Measurements from ENCODE around the gene DNAJC16. TPM values are rescaled to one million over a fixed set of nuclear protein-coding genes. Genes with fewer than 3 reads are reported as not detected.
A peak's percentile ranks its signal among the peaks of the same experiment; 100 is the strongest.

DNAJC16 gene
- total RNA-seq, 4 donors from 2014 or later, result 10.0 to 20.9 (median 14.2) TPM

DNA sequence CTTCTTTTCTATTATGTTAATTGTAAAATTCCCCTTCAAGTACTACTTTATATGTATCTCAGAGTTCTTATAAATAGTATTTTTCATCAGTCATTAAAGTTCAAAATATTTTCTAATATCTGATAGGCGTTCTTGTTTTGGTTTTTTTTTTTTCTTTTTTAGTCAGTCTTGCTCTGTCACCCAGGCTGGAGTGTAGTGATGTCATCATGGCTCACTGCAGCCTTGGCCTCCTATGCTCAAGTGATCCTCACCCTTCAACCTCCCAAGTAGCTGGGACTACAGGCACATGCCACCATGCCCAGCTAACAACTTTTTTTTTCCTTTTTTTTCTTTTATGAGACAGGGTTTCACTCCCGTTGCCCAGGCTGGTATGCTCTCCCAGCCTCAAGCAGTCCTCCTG is 30.9 kb downstream of the DNAJC16 start:
- no peak overlapping the region for H3K4me3 ChIP-seq
- no peaks in the 10 kb centered on the region for H3K27me3 ChIP-seq
- peaks cover 0 to 50% (median 13%) of the 10 kb centered on the region in 3 donors for H3K36me3 ChIP-seq
- DNase-seq, result no peak
- 83 to 85% methylated on average over 2 of the region's 2 CpGs for WGBS, 2 donors
- H3K9me3 ChIP-seq, result no peaks in the 10 kb centered on the region
- no peak for TF ChIP-seq POLR2A (IDR thresholded peaks at IDR 0.05)
- TF ChIP-seq, protein P1, sequence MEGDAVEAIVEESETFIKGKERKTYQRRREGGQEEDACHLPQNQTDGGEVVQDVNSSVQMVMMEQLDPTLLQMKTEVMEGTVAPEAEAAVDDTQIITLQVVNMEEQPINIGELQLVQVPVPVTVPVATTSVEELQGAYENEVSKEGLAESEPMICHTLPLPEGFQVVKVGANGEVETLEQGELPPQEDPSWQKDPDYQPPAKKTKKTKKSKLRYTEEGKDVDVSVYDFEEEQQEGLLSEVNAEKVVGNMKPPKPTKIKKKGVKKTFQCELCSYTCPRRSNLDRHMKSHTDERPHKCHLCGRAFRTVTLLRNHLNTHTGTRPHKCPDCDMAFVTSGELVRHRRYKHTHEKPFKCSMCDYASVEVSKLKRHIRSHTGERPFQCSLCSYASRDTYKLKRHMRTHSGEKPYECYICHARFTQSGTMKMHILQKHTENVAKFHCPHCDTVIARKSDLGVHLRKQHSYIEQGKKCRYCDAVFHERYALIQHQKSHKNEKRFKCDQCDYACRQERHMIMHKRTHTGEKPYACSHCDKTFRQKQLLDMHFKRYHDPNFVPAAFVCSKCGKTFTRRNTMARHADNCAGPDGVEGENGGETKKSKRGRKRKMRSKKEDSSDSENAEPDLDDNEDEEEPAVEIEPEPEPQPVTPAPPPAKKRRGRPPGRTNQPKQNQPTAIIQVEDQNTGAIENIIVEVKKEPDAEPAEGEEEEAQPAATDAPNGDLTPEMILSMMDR (IDR thresholded peaks at IDR 0.05), result no peak
- peak overlapping the region in 1 of 4 donors; percentile 79 for H3K27ac ChIP-seq
- peaks cover 0 to 25% (median 0%) of the 10 kb centered on the region in 3 donors for H3K4me1 ChIP-seq
- intact Hi-C loops (cut with DNase I), result no loop called here

DNA sequence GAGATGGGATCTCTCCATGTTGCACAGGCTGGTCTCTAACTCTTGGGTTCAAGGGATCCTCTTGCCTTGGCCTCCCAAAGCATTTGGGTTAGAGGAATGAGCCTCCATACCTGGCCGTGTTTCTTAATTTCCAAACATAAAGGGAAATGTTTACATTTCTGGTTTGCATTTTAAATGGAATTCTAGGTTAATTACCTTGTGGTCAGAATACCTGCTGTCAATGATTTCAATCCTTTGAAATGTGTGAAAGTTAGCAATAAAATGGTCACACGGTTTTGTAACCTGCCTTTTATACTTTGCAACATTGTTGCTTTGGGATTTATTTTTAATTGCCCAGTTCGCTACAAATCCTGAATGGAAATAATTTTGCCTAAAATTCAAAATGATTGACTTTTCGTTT is 31.9 kb downstream of the DNAJC16 start:
- Histone ChIP-seq H3K27me3 (no peaks in the 10 kb centered on the region), H3K4me3 (no peak overlapping the region), H3K36me3 (peaks cover 0 to 59% (median 15%) of the 10 kb centered on the region in 3 donors), H3K9me3 (no peaks in the 10 kb centered on the region), H3K27ac (peak overlapping the region in 3 of 4 donors; percentile 71 to 87 (median 79)), H3K4me1 (peaks cover 0 to 25% (median 0%) of the 10 kb centered on the region in 3 donors)
- WGBS, 2 donors, result 82 to 86% methylated on average over 4 of the region's 4 CpGs
- intact Hi-C loops (cut with DNase I), result no loop called here
- DNase-seq, result no peak
- TF ChIP-seq POLR2A (IDR thresholded peaks at IDR 0.05), result no peak
- TF ChIP-seq, protein P1 (IDR thresholded peaks at IDR 0.05), result no peak

DNA sequence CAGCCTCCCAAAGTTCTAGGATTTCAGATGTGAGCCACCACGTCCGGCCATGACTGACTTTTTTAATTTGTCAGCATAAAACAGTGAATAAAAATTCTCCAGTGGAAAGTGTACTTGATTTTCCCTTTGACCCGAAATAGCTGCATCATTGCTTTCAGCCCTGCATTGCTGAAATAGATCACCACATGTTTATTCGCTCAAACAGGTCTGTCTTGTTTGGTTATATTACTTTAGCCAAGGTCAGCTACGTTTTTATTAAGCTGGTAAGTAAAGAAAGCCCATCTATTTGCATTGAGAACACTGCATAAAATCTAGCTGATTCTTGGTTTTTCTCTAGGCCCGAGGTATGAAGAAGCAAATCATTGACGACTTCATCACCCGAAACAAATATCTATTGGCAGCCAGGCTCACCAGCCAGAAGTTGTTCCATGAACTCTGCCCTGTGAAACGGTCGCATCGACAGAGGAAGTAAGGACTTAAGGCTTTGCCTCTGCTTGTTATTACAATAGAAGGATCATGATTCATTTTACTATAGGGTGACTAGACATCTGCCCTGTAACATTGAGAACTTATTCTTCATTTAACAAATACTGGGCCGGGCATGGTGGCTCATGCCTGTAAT is 32.7 kb downstream of the DNAJC16 start:
- DNase-seq, result no peak
- peaks cover 0 to 67% (median 20%) of the 10 kb centered on the region in 3 donors for H3K36me3 ChIP-seq
- intact Hi-C loops (cut with DNase I), result no loop called here
- H3K27ac ChIP-seq, result peak overlapping the region; percentile 40 to 87 (median 75)
- H3K9me3 ChIP-seq, result no peaks in the 10 kb centered on the region
- TF ChIP-seq, protein P1 (IDR thresholded peaks at IDR 0.05), result no peak
- TF ChIP-seq POLR2A (IDR thresholded peaks at IDR 0.05), result no peak
- H3K4me1 ChIP-seq, result peaks cover 0 to 25% (median 0%) of the 10 kb centered on the region in 3 donors
- WGBS, 2 donors, result 45 to 47% methylated on average over 12 of the region's 12 CpGs
- no peak overlapping the region for H3K4me3 ChIP-seq
- no peaks in the 10 kb centered on the region for H3K27me3 ChIP-seq

DNA sequence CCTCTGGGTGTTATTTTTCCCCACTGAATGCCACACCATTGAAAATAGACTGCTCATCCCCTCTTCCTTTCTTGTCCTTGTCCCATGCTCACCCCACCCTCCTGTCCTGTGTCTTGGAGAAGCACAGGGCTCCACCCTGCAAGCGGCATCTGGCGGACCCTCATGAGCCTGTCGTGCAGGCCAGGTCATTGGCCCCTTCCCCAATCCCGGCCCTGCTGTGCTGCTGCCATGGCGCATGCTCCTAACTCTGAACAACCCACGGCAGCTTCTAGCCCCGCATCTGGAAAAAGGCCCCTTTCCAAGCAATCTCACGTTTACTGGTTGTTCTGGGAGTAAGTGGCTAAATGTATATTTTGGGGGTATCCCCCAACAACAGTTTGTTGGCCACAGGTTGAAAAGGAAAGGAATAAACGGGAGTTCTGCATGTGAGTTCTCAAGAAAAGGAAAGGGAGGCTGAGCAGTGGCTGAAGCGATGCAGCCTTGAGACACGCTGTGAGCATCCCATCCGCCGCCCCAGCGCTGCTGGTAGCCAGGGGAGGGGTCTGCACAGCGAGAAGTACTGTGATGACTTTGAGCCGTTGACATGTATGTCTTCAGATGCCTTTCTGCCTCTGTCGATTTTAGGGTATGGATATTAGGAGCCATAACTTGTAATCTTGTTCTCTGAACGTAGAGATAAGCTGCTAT is 41.9 kb downstream of the DNAJC16 start:
- WGBS, 2 donors, result 88 to 93% methylated on average over 14 to 18 of the region's 18 CpGs
- H3K9me3 ChIP-seq, result no peaks in the 10 kb centered on the region
- H3K27ac ChIP-seq, result no peak overlapping the region
- H3K4me3 ChIP-seq, result no peak overlapping the region
- H3K4me1 ChIP-seq, result no peaks in the 10 kb centered on the region
- H3K27me3 ChIP-seq, result no peaks in the 10 kb centered on the region
- TF ChIP-seq, protein P1 (IDR thresholded peaks at IDR 0.05), result no peak
- no peak for TF ChIP-seq POLR2A (IDR thresholded peaks at IDR 0.05)
- DNase-seq, result no peak
- intact Hi-C loops (cut with DNase I), result no loop called here
- peaks cover 13 to 91% (median 38%) of the 10 kb centered on the region in 3 donors for H3K36me3 ChIP-seq

DNA sequence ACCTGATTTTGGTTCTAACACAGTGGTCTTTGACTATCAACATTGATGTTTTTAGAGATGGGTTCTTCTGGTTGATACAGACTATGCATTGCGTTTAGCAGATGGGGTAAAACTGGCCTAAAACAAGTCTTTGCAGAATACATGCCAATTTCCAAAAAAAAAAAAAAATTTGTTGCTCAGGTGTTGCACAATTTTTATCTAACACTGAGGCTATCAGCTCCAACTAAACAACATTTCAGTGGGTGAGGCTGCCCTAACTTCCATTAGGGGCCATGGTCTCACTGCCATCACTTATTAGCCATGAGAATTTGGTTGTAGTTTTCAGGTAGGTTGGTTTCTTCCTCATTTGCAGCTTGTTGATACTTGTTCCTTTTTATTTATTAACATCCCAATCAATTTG is 44.2 kb downstream of the DNAJC16 start:
- Histone ChIP-seq H3K36me3 (peaks cover 13 to 71% (median 21%) of the 10 kb centered on the region in 3 donors), H3K27ac (no peak overlapping the region), H3K4me3 (no peak overlapping the region), H3K9me3 (no peaks in the 10 kb centered on the region), H3K4me1 (no peaks in the 10 kb centered on the region), H3K27me3 (no peaks in the 10 kb centered on the region)
- WGBS, 2 donors, result 82 to 100% methylated on average over 1 of the region's 1 CpG
- no peak for DNase-seq
- no peak for TF ChIP-seq POLR2A (IDR thresholded peaks at IDR 0.05)
- TF ChIP-seq, protein P1 (IDR thresholded peaks at IDR 0.05), result no peak
- intact Hi-C loops (cut with DNase I), result no loop called here

Data from esophagus squamous epithelium (tissue), 5 donors.